PFSK-1 (cell line): ENCODE measurements around the gene ATP11A.

Experiments
- POLR2AphosphoS5 ChIP-seq: IDR thresholded peaks from 2 replicates; pipeline ENCODE4 v1.6.1; 2012; ENCODE audit warnings: low read depth, mild to moderate bottlenecking, control low read depth, low read length, moderate library complexity
- REST ChIP-seq, 2 experiments: IDR thresholded peaks; 2 replicates each; pipeline versions ENCODE4 v1.6.1 to v1.8.0; 2011 to 2012; ENCODE audit warnings: low read depth in 2 of 2, low read length in 2 of 2, control low read depth in 1 of 2, inconsistent platforms in 1 of 2, mild to moderate bottlenecking in 1 of 2, moderate library complexity in 1 of 2; ENCODE audit not compliant: insufficient read depth in 1 of 2
- SIN3A ChIP-seq: IDR thresholded peaks from 2 replicates; pipeline ENCODE4 v1.6.1; 2012; ENCODE audit warnings: mild to moderate bottlenecking, low read length, moderate library complexity, borderline replicate concordance; ENCODE audit not compliant: insufficient read depth
- TAF1 ChIP-seq: IDR thresholded peaks from 2 replicates; pipeline ENCODE4 v1.6.1; 2012; ENCODE audit warnings: low read length, control low read depth, borderline replicate concordance; ENCODE audit not compliant: insufficient read depth

- TF ChIP-seq POLR2AphosphoS5 (no peak), REST (IDR thresholded peaks at IDR 0.05; ENCODE audit: insufficient read depth in 1 of 2, low read depth in 2 of 2, low read length in 2 of 2) (no peak), TAF1 (no peak), SIN3A (no peak)
Measured at GRCh38 chr13:112923962-112924361, 234.1 kb downstream of the ATP11A start.
